ENCODE data around the gene ITPK1.
A peak's percentile ranks its signal among the peaks of the same experiment; 100 is the strongest.
"Not testable (repeated sequence)": the region's sequence is repeated elsewhere in the genome, so short reads cannot be mapped to it uniquely, and the experiment has no call there.

ITPK1 gene

DNA sequence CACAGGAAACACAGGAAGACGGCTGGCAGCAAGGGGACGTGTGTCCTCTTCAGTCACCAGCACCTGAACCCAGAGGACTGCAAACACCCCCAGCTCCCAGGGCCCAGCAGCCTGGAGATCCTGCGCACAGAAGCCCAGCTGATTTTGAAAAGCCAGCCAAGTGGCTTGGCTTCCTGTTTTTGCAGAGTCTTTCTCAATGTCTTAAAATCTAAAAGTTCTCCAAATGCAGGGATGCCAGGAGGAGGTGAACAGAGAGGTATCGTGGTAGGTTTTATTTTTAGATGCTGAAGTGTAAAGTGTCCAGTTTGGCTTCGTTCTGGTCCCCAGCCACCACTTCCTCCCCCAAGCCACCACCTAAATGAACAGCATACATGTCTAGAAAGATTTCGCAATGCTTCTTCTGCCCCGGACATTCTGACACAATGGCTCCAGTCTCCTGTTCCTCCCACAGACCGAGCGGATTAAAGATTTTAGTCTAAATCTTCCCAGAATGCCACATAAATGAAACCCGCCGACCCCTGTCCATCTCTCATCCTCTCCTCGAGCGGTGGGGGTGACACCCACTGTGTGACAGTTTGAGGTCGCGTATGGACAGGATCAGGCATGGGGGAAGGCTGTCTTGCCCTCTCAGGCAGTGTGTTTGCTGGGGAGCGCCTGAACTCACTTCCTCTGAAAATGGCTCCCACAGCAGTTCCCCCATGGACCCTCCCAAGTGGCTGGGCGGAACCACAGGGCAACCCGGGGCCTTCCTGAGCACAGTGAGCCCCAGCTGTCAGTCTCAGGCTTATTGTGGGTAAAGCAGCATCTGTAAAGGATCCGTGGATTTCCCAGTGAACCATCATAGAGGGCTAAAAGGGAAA, 41.6 kb downstream of the ITPK1 start:
- peak in 5 of 42 donors; percentile 25 to 58 (median 46) for DNase-seq
- intact Hi-C loops (cut with DNase I) = no loop called here

DNA sequence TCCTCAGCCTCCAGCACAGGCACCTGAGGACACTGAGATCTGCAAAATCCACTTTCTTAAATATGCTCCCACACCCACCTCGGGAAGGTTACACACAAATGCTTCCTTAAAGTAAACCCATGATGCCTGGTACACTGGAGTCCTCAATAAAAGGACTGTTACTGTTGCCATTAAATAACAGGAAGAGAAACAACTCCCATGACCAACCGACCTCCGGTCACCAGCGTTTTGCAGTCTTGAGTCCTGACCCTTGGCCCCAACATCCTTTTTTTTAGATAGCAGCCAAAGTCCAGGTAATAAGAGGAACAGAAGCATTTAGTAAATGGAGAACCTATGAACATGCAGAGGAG, 42.4 kb downstream of the ITPK1 start:
- DNase-seq = no peak
- intact Hi-C loops (cut with DNase I) = no loop called here

DNA sequence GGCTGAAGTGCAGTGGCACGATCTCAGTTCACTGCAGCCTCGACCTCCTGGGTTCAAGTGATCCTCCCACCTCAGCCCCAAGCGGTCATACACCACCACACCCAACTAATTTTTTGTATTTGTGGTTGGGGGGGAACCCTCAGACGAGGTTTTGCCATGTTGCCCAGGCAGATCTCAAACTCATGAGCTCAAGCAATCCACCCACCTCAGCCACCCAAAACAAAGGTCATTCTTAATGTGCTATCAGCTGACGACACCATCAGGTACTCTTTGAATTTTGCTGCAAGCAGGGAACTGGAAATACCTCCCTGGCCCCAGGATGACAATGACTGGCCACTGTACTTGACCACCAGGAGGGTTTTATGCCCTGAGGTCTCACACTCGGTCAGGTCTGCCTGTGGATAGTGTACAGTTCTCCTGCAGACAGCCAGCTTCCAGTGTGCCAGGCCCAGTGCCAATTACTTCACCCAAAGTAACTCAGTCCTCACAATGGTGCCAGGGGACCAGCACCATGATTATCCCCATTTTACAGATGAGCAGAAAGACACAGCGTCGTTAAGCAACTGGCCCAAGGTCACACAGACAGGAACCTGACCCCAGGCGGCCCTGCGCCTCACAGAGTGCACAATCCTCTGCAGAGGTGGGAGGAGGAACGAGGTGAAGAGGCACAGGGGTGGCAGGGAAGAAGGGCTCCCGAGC, 42.9 kb downstream of the ITPK1 start:
- intact Hi-C loops (cut with DNase I) = no loop called here
- DNase-seq = no peak

DNA sequence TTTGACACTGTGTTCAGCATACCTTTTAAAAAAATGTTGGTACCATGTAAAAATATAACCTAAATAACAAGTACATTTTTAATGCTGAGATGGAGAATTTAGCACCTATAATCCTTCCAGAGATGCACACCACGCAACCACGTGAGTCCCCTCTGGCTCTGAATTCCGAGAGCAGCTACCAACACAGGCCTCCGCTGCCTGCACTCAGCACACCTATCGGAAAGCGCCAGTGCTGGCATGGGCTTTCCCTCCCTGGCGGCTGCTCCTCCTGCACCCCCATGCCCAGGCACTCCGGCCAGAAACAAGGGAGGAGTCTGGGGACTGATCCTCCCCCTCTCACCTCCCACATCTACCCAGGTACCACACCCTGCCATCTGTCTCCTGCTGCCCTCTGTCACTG, 47.0 kb downstream of the ITPK1 start:
- intact Hi-C loops (cut with DNase I) = no loop called here
- peak in 1 of 42 donors; percentile 30 for DNase-seq

DNA sequence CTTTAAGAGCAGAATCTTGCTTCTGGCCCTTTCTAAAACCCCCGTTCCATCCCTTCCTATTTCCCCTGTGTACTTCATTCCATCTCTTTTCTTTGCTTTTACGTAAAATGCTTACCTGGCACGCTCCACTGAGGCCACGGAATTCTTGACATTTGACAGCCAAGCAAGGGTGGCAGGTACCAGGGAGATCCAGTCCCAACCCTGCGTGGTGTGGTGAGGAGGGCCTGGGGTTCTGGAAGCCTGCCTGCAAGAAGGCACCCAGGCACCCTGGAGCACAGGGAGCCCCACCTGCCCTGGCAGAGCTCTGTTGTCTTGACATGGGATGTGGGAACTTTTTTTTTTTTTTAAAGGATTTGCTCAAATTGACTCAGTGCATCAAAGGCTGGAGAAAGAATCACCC, 48.6 kb downstream of the ITPK1 start:
- DNase-seq = no peak
- intact Hi-C loops (cut with DNase I) = no loop called here

DNA sequence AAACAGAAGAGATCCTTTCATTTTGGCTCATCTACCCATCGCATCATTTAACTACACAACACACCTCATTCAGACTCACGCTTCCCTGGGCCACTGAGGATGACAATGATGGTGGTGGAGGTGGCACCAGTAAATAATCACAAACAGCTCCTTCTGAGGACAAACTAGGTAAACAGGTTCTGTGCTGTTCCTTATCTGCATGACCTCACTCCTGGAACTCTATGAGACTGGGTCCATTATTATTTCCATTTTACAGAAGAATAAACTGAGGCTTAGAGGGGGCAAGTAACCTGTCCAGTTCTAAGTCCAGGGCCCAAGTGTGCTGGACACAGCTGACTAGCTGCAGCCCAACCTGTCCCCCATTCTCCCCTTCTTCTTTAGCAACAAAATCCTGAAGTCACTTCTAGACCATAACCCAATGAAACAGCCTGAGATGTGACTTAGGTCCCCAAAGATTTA, 50.4 kb downstream of the ITPK1 start:
- intact Hi-C loops (cut with DNase I) = no loop called here
- DNase-seq = no peak

DNA sequence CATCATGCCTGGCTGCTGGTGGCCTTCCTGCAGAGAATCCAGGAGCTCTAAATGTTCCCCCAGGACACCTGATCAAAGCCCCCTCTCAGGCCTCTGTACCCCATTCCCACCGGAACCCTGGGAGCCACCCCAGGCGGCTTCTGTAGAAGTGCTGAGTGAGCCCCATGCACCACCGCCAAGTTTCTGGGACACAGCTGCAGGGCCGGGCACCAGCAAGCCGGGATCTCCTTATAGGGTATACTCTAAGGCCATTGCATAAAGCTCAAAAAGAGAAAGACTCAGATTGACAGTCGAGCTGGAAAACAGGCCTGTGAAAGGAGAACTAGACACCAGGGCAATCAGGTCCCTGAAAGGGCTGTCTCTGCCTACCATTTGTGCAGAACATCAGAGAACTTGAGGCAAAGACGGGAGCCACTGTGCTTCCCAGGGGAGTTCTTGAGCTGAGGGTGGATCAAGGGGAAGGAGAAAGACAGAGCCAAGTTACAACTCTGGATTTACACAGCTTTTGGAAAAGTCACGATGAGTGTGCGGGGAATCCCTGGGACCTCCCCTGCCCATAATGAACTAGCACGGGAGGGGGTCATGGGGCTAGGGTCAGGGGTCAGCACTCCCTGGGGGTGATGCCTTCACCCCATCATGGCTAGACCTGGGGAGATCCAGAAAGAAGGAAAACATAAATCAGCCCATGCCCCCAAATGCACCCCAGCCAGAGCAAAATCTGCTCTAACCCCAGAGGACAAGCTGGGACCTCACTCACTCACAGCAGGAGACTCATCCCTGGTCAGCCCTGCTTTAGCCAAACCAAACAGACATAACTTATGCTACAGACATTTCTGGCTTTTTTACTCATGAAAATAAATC, 51.1 kb downstream of the ITPK1 start:
- intact Hi-C loops (cut with DNase I) = no loop called here
- peak in 1 of 42 donors; percentile 70 for DNase-seq

DNA sequence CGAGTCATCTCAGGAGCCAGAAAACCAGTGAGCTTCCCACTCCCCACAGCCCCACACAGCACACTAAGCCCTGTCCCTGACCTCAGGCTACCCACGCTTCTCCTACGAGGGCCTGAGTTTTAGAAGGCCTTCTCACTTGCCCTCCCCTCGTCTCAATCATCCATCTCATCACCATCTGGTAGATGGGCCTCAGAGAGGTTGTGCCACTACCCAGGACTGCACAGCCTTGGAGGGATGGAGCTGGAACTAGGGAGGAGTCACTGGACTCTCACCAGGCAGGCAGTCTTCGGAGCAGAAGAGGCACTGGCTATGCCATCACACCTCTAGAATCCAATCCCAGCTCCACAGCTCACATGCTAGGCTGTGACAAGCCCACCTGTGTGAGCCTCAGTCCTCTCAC, 52.3 kb downstream of the ITPK1 start:
- intact Hi-C loops (cut with DNase I) = no loop called here
- no peak for DNase-seq

DNA sequence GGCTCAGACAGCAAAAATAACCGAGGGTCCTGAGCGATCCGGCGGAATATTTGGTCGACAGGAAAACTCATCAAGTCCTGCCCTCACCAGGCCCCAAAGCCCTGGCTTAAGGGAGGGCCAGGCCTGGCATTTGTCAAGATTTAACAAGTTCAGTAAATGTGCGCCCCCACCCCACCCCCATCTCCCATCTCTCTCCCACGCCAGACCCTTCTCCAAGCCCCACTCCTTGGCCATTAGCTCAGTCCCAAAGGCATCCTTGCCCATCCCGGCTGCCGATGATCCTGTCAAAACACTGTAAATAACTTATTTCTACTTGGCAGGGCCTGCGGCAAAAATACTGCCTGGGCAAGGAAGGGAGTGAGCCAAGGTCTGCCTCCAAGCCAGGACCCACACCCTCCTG, 52.8 kb downstream of the ITPK1 start:
- no peak for DNase-seq
- intact Hi-C loops (cut with DNase I) = no loop called here

DNA sequence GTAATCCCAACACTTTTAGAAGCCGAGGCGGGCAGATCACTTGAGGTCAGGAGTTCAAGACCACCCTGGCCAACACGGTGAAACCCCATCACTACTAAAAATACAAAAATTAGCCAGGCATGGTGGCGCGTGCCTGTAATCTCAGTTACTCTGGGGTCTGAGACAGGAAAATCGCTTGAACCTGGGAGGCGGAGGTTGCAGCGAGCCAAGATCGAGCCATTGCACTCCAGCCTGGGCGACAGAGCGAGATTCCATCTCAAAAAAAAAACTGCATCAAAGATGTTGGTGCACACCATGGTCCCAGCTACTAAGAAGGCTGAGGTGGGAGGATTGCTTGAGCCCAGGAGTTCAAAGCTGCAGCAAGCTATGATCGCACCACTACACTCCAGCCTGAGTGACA, 53.7 kb downstream of the ITPK1 start:
- DNase-seq; intact Hi-C loops (cut with DNase I): not testable (repeated sequence)

DNA sequence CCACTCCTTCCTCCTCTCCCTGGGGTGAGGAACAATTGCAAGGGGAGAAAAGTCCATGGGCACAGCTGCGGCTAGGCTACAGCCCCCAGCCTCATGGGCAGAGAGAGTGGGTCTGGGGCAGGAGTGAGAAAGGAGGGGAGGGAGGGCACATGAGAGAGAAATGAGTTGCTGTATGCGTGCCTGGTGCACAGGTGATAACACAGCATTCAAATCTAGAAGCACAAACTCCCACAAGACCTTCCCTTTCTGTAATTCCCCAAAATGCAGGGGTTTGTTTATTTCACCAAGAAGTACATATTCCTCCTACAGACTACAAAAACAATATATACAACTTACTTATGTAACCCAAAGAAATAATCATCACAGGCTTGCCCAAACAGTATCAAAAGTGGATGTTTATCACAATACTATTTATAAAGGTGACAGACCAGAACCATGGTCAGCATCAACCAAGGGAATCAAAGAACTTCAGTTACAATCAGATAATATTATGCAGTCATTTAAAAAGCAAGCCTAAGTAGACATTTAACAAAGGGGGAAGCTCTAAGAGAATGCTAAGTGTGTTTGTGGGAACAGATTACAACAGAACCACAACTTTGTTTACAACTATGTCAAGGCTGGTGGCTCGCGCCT, 54.2 kb downstream of the ITPK1 start:
- intact Hi-C loops (cut with DNase I) = no loop called here
- no peak for DNase-seq

DNA sequence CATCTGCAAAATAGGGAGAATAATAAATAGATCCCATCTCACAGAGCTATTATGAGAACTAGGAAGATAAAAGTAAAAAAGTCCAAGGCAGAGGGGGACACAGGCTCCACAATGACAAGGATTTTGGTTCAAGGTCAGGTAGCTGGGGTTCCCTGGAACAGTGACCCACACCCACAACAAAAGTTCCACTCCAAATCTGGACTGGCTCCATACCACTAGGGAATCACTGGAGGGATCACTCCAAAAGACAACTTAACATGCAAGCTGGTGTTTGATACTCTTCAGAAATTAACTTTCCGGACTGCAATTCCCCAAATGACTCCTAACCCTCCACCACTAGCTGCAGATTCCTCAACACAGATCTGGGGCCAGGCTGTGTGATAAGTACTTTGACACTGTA, 54.9 kb downstream of the ITPK1 start:
- intact Hi-C loops (cut with DNase I) = no loop called here
- no peak for DNase-seq

DNA sequence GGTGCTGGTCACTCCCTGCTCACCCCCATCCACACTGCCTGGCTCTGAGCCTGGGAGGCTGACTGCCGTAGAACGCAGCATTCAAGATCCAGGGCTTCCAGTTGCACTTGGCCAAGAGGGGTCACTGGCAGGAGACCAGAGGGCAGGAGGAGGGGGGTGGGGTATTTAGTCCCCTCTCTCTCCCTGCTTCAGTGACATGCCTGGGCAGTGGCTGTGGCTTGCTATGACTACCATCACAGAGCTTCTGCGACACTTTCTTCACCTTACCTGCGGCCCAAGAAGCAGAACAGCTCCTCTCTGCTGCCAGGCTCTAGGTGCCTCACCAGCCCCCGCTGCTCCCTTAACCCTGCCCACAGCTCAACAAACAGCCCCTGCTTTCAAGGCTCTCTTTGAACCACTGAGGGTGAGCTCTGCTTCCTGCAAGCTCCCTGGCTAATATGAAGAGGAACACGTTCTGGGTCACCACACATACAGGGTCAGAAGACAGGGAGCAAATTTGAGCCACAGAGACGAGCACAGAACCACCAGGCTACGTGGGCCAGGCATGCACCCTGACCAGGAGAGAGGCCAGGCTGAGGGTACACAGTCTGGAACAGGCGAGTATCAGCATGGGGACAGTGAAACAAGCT, 55.7 kb downstream of the ITPK1 start:
- intact Hi-C loops (cut with DNase I) = no loop called here
- DNase-seq = peak in 18 of 42 donors; percentile 35 to 87 (median 56)

DNA sequence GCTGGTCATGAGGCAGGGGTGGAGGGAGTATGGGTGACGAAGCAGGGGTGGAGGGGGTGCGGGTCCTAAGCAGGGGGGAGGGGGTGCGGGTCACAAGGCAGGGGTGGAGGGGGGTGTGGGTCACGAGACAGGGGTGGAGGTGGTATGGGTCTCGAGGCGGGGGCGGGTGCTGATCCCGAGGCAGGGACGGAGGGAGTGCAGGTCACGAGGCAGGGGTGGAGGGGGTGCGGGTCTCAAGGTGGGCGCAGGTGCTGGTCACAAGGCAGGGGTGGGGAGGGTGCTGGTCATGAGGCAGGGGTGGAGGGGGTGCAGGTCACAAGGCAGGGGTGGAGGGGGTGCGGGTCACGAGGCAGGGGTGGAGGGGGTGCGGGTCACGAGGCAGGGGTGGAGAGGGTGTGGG, 56.5 kb downstream of the ITPK1 start:
- intact Hi-C loops (cut with DNase I) = no loop called here
- DNase-seq = no peak

DNA sequence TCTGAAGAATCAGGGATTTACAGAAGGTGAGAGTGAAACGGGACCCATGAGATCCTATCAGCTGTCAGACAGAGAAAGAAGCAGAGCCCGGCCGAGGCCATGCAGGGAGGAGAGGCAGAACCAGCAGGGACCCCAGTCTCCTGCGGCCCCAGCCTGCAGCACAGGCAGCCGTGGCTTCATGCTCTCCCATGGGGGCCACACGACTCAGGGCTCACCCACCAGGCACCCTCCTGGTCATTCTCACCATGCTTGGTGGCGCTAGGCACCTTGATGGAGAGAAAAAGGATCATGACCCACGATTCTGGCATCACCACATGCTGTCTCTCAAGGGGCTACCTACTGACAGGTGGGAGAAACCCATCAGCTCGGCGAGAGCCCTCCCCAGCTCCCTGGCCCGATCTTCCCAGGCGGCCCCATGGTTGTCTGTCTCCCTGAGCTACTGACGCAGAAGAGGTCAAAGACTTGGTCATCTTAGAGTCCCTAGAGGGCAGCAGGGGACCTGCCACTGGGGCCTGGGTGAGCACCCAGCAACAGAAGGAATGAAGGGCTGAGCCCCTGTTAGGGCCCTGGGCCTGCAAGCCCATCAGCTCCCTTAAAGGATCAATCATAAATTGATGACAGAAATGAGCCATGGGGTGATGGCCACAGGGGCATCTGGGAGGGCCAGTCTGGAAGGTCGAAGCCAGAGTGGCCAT, 58.0 kb downstream of the ITPK1 start:
- intact Hi-C loops (cut with DNase I) = no loop called here
- DNase-seq = peak in 4 of 42 donors; percentile 33 to 68 (median 52)

DNA sequence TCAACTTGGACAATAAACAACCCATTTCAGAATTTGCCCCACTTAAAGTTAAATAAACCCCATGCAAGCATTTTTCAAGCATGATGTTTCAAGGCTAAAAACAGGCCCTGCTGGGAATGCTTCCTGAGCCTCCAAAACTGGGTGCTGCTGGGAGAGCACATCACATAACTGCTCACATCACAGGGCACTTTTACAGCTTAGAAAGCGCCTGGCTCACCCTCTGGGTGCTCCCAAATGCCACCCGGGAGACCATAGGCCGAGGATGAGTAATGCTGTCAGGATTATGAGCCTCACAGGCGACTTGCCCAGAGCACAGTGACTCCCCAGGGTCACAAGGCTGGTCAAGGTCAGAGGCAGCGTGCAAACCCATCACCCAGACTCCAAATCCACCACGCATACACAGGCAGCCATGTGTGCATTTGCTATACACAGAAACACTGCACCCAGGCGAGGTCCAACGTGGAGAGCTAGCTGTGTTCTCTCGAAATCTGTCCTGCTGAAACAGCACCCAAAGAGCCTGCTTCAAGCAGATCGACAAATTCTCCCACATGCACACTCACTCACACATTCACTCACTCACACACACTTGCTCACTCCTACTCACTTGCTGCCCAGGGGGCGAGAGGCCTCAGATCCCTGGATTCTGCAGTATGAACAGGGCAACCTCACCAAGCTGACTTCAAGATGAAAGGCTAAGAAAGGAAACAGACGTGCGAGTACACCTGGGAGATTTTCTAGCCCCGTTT, 58.7 kb downstream of the ITPK1 start:
- intact Hi-C loops (cut with DNase I) = no loop called here
- peak in 1 of 42 donors; percentile 66 for DNase-seq

DNA sequence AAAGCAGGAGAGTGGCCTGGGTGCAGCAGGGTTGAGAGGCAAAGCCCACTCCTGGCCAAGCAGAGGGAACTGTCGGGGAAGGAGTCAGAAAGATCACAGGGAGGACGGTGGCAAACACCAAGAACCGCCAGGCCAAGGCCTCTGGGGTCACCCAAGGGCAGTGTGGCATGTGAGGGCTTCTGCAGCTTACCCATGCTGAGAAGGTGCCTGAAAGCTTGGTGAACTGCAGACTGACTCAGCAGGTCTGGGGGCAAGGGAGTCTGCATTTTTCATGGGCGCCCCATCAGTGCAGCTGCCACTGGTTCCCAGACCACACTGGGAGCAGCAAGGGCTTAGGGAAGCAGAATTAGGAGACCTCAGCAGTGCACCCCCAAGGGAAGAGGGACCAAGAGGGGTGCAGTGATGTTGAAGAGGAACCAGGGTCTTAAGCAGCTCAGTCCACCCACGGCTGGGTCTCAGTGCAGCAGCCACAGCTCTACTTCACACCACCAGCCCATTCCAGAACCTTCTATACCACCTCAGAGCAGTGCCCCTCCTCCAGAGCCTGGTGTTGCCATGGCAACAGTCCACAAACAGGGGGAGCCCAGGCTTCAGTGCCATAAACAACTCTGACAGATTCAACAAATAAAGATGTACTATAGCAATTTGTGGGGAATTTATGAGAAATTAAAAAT, 59.4 kb downstream of the ITPK1 start:
- intact Hi-C loops (cut with DNase I) = no loop called here
- DNase-seq = no peak
